ENCODE measurements around the gene FES.
"Not testable (repeated sequence)": the region's sequence is repeated elsewhere in the genome, so short reads cannot be mapped to it uniquely, and the experiment has no call there.

FES gene

GRCh38 chr15:90909976-90910375, 25.7 kb downstream of the FES start:
- no peak for DNase-seq (ENCODE audit: low read depth in 2 of 2)

- no peak for DNase-seq (ENCODE audit: low read depth in 2 of 2)
These were observed 26.4 kb downstream of the FES start for GRCh38 chr15:90910441-90911301.

GRCh38 chr15:90911302-90911623, 27.0 kb downstream of the FES start:
- DNase-seq (ENCODE audit: low read depth in 2 of 2) = no peak

GRCh38 chr15:90911906-90912769, 27.8 kb downstream of the FES start:
- DNase-seq (ENCODE audit: low read depth in 2 of 2) = no peak

- DNase-seq (ENCODE audit: low read depth in 2 of 2) = no peak
These were observed 28.4 kb downstream of the FES start for GRCh38 chr15:90912770-90913075.

GRCh38 chr15:90913398-90913944, 29.2 kb downstream of the FES start:
- DNase-seq (ENCODE audit: low read depth in 2 of 2) = no peak

DNA sequence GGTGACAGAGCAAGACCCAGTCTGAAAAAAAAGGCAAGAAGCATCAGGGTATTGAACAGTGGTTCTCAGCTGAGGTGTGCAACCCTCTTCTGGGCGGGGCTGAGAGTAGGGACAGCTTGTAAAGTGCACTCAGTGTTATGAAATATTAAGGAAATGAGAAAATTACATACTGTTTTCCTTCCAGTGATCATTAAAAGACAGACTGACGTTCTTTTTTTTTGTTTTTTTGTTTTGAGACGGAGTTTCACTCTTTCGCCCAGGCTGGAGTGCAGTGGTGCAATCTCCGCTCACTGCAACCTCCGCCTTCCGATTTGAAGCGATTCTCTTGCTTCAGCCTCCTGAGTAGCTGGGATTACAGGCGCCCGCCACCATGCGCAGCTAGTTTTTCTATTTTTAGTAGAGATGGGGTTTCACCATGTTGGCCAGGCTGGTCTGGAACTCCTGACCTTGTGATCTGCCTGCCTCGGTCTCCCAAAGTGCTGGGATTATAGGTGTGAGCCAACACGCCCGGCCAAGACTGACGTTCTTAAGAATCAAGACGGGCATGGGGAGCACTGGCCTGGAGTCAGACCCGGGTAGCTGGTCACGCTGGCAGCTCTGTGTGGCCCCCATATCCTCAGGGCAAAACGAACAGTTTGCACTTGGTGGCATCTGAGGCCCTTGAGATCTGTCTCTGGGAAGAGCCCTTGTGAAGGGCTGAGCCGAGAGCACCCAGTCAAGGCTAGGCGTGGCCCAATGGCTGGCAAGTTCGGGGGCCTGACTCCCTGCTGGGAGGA, 30.2 kb downstream of the FES start:
- DNase-seq (ENCODE audit: low read depth in 2 of 2) = no peak

DNA sequence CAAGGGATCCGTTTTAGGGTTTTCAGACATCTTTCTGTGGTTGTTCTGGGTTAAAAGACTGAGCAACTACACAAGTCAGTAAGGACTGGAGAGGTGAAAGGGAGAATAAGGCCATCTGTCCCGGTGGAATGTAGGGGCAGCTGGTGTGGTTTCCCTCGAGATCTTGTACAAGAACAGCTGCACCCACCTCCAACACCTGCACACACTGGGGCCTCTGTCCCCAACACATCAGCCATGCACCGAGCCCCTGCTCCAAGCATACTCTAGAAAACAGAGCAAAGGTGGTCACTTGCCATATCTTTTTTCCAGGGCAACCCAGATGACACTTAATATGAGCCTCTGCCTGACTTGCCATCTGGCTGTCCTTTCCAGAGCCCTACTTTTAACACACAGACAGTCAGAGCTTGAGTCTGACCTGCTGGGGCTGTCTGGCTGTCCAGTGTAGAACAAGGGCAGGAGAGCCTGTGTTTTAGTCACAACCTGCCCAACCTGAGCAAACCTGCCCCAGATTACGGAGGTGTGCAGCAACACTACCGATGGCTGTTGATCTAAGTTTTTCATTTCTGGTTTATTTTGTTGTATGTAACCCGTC, 31.0 kb downstream of the FES start:
- DNase-seq (ENCODE audit: low read depth in 2 of 2) = no peak

GRCh38 chr15:90915808-90916440, 31.6 kb downstream of the FES start:
- DNase-seq (ENCODE audit: low read depth in 2 of 2) = no peak

DNA sequence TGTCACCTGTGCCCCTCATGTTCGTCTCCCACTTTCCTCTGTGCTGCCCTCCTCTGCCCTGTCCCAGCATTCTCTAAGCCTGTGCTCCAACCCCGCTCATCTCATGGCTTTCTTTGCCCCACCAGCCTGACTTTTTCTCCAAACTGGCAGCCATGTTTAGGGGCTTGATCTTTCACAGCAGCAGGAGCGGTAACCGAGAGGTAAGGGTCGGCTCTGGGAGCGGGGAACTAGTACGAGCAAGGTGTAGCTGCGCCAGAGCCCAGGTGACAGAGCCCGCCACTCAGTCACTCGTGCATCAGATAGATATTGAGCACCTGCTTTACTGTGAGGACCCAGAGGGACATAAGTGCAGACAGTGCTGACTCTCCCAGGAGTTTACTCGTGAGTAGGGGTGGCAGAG, 32.2 kb downstream of the FES start:
- DNase-seq (ENCODE audit: low read depth in 2 of 2) = no peak

DNA sequence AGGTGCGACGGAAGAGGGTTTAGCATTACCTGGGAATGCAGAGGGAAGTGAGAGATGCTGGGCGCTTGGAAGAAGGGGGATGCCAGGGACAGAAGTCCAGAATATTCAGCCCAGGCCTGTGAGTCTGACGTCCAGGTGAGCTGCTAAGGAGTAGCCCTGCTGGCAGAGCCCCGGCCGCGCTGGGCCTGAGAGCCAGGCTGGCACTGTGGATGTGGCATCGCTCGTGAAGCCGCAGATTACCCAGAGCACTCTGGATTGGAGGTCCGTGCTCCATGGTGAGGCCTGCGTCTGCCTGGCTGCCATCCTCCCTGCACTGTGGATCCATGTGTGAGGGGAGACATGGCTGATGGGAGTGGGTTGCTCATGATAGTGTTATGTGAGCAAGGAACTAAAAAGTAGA, 33.3 kb downstream of the FES start:
- DNase-seq (ENCODE audit: low read depth in 2 of 2) = no peak

DNA sequence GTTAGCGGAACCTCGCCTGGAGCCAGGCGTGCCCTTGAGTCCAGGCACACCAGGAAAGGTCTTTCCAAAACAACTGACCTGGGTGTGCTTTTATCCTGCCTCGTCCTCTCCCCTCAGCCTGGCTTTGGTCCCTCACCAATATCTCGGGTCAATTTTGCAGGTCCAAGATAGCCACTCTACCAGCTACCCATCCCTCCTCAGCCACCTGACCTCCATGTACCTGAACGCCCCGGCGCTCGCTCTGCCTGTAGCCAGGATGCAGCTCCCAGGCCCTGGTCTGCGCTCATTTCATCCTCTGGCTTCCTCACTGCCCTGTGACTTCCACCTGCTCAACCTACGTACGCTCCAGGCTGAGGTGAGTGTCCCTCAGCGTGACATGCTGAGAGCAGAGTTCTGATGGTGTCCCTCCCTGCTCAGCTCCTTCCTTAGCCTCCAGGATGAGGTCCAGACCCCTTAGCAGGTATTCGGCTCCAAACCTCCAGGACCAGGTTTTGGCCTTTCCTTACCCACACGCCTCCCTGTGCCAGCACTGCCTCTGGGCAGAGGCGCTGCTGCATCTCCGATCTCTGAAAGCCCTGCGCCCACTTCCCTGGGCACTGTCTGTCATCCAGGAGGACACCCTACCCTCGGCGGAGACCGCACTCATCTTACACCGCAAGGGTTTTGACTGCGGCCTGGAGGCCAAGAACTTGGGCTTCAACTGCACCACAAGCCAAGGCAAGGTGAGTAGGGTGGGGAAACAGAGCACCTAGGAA, 33.9 kb downstream of the FES start:
- DNase-seq (ENCODE audit: low read depth in 2 of 2) = no peak

GRCh38 chr15:90918835-90919234, 34.5 kb downstream of the FES start:
- DNase-seq (ENCODE audit: low read depth in 2 of 2) = no peak

DNA sequence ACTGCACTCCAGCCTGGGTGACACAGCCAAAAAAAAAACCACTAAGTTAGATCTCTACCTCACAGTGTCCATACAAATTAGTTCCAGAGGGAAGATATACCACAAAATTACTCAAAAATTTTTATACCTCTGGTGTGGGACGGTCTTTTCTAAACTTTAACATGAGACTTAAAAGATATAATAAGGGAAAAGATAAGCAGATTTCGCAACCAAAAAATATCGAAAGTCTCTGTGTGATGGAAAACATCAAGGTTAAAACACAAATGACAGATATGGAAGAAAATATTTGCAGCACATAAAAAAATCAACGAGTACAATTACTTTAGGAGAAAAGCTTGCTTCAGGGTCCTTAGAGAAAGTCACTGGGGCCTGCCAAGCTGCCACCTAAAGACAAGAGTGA, 37.6 kb downstream of the FES start:
- DNase-seq (ENCODE audit: low read depth in 2 of 2) = no peak

DNA sequence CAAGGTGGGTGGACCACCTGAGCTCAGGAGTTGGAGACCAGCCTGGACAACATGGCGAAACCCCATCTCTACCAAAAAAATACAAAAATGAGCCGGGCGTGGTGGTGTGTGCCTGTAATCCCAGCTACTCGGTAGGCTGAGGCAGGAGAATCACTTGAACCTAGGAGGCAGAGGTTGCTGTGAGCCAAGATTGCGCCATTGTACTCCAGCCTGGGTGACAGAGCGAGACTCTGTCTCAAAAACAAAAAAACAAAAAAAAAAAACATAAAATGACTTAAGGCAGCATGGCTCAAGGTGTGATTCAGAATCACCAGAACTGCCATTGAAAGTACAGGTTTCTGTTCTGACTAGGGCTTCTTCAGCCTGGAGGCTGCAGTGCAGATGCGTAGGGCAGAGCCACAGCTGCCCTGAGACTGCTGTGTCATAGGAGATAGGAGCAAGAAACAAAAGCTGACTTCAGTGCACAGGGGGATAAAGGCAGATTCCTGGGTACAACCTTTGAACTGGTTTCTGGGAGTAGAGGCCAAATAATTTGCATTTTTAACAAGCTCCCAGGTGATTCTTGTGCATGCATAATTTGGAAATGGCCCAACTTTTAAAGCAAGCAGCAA, 38.5 kb downstream of the FES start:
- not testable (repeated sequence) for DNase-seq (ENCODE audit: low read depth in 2 of 2)

- DNase-seq (ENCODE audit: low read depth in 2 of 2) = no peak
These were observed 40.1 kb downstream of the FES start for GRCh38 chr15:90924375-90924774.

DNA sequence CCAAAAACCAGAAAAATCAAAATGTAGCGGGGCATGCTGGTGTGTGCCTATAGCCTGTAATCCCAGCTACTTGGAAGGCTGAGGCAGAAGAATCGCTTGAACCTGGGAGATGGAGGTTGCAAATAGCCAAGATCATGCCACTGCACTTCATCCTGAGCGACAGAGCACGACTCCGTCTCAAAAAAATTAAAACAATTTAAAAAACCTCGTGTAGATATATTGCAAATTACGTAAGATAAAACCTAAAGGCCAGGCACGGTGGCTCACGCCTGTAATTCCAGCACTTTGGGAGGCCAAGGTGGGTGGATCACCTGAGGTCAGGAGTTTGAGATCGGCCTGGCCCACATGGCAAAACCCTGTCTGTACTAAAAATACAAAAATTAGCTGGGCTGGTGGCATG, 42.5 kb downstream of the FES start:
- DNase-seq (ENCODE audit: low read depth in 2 of 2) = not testable (repeated sequence)

DNA sequence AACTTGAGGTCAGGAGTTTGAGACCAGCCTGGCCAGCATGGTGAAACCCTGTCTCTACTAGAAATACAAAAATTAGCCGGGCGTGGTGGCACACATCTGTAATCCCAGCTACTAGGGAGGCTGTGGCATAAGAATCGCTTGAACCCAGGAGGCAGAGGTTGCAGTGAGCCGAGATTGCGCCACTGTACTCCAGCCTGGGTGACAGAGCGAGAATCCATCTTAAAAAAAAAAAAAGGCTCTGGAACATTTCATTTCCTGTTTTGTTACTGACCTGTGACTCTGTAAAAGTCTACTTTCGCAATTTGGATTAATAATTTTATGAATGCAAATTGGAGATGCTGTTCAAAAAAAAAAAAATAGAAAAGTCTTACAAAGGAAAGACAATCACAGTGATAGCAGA, 43.8 kb downstream of the FES start:
- not testable (repeated sequence) for DNase-seq (ENCODE audit: low read depth in 2 of 2)

DNA sequence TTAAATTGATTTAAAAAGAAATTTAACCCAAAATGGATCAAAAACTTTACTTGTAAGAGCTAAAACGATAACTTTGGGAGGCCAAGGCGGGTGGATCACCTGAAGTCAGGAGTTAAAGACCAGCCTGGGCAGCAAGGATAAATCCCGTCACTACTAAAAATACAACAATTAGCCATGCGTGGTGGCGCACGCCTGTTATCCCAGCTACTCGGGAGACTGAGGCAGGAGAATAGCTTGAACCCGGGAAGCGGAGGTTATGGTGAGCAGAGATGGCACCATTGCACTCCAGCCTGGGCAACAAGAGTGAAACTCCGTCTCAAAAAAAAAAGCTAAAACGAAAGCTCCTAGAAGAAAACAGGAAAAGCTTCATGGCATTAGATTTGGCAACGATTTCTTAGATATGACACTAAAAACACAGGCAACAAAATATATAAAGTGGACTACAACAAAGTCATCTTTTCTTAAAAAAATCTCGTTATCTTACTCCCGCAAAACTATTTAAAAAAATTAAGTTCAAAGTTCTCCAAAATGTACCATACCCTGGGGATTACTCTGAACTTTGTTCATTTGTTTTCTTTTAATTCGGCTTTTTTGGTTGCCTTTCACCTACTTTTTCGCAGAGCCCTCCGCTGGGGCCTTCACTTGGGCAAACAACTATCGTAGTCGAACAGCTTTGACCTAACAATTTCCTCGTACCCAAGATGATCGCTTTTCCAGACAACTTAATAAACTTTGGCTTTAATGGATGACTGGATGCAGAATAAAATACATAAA, 45.1 kb downstream of the FES start:
- no peak for DNase-seq (ENCODE audit: low read depth in 2 of 2)
